ENCODE data around the gene DTX1.

GRCh38 chr12:113092607-113093408 is 36.3 kb downstream of the DTX1 start:
- no peak for TF ChIP-seq YY1 (IDR thresholded peaks at IDR 0.05; ENCODE audit: insufficient read depth, insufficient read length)
- TF ChIP-seq SUZ12 (IDR thresholded peaks at IDR 0.05; ENCODE audit: extremely low read depth, insufficient read depth, insufficient read length) = no peak

Measured in NT2/D1 (cell line).